CD4-positive, alpha-beta T cell treated with Interleukin-6 at 100 ng/mL for 8 hours (primary cell): Measurements from ENCODE around the gene SRRT.

Experiments
- DNase-seq: peaks from one replicate; pipeline ENCODE4 v3.0.0-alpha.2; 2020; ENCODE audit warnings: mixed read lengths, low spot score

Gene SRRT, protein sequence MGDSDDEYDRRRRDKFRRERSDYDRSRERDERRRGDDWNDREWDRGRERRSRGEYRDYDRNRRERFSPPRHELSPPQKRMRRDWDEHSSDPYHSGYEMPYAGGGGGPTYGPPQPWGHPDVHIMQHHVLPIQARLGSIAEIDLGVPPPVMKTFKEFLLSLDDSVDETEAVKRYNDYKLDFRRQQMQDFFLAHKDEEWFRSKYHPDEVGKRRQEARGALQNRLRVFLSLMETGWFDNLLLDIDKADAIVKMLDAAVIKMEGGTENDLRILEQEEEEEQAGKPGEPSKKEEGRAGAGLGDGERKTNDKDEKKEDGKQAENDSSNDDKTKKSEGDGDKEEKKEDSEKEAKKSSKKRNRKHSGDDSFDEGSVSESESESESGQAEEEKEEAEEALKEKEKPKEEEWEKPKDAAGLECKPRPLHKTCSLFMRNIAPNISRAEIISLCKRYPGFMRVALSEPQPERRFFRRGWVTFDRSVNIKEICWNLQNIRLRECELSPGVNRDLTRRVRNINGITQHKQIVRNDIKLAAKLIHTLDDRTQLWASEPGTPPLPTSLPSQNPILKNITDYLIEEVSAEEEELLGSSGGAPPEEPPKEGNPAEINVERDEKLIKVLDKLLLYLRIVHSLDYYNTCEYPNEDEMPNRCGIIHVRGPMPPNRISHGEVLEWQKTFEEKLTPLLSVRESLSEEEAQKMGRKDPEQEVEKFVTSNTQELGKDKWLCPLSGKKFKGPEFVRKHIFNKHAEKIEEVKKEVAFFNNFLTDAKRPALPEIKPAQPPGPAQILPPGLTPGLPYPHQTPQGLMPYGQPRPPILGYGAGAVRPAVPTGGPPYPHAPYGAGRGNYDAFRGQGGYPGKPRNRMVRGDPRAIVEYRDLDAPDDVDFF

DNA sequence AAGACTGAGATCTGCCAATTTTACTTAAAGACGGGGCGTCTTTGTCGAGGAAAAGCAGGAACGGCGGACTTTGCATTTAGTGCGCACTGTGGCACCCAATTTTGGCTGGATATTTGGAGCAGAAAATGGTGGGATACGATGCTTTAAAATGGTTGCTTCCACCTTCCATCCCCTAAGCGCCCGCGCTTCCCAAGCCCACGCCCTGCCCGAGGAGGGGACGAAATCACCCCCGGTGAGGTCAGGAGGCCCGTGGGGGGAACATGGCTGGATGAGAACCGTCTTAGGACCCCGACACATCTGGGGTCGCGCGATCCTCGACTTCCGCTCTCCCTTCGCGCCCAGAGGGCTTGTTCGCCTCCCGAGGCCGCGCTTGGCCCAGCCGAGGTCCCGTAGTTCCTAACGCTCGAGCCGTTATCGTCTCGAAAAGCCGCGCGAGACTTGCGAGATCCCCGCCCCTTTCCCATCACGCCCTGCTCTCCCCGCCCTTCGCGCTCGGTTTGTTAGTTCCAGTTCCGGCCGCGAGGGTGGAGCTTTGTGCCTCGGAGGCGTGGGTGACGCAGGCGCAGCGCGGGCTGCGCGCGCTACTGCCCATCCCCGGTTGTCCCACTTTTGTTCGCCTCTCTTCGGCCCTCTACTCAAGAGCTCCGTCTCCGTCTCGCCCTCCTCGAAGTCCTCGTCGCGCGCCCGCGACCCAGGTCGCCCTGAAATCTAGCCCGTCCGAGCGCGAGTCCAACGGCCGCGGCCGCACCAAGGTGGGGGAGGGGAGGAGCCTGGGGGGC is at the start of gene SRRT:
SRRT (plus strand) TSS at position 527 of the 779 bp plus-strand sequence. CDS start 488 bp downstream, outside the sequence.
- DNase-seq: peak; percentile 98

DNA sequence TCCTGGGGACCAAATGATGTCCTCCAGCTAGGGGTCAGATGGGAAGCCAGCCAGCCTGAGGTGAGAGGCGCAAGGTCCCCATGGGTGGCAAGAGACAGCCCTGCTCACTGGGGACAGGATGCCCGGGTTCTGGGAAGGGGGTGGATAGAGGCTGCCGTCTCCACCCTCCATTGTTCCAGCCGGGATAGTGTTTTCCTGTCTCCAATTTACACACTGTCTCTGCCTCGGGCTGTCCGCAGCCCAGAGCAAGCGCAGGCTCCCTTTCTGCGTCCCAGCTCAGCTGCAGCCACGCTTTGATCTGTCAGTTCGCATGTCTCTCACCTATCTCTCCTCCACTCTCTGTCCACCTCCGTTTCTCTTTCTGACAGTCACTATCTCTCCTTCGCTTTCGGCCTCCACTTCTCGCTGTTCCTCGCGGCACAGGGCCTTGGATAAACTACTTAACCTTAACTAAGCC is 49.7 kb upstream of the SRRT start:
- no peak for DNase-seq

DNA sequence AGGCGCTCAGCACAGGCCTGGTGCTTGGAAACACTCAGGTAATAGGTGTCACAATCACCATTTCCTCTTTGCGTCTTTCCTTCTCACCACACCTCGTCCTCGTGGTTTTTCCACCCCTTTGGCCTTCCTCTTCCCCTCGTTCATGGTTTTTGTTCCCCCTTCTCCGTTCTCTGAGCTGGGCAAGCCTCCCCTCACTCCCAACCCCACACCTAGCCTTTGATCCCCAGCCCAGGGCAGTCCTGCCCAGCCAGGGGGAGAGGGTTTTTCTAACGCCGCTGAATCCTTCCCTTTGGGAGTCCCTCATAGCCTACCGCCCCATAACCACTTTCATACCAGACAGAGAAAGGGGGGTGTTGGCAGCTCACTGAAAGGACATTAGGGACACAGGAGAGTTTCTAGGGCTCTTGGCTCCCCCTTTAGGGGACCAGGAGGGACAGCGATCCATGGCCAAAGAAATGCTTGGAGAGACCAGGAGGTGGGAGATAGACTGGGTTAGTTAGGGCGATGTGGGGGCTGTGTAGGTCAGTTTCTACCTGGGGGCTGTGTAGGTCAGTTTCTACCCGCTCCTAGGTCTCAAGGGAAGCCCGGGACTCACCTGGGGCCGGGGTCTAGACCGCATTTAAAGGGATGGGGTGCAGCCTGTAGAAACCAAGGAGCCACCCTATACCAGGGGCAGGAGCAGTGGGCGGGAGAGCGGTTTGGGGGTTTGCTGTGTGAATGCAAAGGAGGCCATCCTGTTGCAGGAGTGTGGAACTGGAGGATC is 49.0 kb upstream of the SRRT start:
- no peak for DNase-seq

DNA sequence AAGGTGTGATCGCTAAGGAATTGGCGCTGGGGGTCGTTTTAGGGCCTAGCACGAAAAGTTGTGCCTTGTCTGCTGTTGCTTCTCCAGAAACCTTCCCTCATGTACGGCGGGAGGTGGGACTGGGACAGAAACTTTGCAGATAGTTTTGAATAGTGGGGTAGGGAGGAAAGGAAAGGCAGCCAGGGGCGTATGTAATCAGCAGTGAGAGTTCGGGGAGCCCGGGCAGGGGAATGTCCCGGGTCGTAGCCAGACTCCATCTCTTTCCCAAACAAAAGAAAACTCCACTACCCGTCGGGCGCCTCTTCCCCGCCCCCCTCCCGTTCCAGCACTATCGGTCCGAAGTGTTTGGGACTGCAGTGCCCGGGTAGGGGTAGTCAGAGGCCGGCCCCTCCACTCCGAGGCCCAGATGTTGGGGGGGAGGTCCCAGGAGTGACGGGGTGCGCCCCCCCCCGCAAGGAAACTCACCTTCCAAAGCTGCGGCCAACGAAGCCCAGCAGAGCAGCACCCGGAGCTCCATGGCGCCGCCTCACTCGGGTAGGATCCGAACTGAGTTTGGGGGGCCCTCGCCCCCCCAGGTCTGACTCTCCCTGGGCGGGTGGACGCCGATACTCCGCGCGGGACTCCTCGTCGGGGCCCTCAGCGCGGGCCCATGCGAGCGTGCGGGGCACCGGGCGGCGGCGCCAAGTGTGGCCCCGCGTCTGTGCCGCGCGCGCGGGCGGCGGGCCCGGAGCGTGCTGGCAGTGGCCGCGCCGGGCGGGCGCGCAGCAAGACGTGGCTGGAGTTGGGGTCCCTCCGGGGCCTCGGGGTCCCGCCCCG is 48.2 kb upstream of the SRRT start:
- no peak for DNase-seq

DNA sequence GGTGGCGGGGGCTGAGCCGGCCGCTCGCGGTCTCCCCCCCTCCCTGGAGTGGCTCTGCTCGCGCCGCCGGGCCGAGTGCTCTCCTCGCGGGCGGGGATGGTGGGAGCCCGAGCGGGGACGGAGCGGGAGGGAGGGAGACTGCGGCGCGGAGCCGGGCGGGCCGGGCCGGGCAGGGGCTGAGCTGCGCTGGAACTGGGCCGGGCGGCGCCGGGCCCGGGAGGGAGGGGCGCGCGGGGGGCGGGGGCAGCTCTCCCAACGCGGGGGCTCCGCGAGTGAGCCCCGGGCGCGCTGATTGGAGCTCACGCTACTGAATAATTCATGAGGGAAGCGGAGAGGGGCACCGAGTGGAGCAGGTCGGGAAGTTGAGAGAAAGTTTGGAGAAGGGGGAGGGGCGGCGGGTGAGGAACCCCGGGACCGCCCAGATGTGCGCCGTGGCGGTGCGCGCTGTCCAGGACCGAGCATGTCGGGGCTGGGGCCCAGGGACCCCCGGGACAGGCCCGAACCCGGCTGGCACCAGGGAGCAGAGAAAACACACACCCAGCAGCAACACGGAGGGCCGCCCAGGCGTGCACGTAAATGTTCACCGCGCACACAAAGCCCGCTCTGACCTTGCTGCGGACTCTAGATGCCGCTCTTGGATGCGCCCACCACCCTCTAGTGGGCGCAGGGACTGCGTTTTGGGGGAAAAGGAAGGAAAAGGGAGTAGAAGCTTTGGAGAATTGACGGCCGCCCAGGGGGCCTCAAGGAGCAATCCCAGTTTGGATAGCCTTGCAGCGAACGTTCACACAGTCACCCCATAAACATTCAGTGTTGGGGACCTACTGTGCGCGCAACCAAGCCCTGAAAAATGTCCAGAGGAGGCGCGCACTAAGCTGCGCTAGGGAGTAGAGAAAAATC is 47.3 kb upstream of the SRRT start, which contains the start of gene EPHB4:
EPHB4 (minus strand) TSS at position 194 of the 897 bp plus-strand sequence. CDS start 493 bp downstream, outside the sequence.
- no peak for DNase-seq

DNA sequence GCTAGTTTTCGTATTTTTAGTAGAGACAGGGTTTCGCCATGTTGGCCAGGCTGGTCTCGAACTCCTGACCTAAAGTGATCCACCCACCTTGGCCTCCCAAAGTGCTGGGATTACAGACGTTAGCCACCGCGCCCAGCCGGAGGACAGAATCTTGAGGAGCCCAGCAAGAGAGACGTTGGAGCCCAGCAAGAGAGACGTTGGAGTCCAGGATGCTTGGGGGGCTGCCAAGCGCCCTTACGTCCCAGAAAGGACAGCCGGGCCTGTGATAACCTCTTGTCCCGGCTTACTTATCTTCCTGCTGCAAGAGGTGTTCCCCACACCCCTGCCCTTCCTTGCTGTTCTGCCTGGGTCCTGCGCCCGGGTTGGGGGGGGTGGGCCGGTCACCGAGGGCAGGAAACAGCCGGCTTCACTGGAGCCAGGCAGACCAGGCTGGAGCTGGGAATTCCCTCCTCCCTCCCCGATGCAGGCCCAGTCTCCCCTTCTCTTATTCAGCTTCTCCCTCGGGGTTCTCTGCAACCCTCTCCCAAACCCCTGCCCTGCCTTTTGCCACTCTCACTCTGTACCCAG is 45.7 kb upstream of the SRRT start:
- no peak for DNase-seq

DNA sequence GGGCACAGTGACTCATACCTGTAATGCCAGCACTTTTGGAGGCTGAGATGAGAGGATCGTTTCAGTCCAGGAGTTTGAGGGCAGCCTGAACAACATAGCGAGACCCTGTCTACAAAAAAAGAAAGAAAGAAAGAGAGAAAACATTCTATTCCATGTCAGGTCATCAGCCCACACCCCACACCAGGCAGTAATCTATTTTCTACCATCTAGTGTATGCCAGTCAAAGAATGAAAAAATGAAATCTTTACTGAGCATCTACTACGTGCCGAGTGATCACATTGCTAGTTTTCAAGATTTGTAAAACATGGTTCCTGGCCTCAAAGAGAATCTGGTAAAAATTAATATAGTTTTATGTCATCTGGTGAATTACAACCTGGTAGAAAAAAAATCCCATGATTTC is 44.5 kb upstream of the SRRT start:
- DNase-seq: no peak

DNA sequence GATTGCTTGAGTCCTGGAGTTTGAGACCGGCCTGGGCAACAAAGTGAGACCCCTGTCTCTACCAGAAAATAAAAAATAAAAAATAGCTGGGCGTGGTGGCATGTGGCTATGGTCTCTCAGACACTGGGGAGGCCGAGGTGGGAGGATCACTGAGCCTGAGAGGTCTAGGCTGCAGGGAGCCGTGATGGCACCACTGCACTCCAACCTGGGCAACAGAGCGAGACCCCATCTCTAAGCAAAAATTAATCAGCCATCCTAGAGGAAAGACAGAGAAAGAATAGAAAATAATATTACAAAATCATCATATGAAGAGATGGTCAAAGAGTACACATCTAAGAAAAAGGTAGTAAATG is 42.6 kb upstream of the SRRT start:
- no peak for DNase-seq

DNA sequence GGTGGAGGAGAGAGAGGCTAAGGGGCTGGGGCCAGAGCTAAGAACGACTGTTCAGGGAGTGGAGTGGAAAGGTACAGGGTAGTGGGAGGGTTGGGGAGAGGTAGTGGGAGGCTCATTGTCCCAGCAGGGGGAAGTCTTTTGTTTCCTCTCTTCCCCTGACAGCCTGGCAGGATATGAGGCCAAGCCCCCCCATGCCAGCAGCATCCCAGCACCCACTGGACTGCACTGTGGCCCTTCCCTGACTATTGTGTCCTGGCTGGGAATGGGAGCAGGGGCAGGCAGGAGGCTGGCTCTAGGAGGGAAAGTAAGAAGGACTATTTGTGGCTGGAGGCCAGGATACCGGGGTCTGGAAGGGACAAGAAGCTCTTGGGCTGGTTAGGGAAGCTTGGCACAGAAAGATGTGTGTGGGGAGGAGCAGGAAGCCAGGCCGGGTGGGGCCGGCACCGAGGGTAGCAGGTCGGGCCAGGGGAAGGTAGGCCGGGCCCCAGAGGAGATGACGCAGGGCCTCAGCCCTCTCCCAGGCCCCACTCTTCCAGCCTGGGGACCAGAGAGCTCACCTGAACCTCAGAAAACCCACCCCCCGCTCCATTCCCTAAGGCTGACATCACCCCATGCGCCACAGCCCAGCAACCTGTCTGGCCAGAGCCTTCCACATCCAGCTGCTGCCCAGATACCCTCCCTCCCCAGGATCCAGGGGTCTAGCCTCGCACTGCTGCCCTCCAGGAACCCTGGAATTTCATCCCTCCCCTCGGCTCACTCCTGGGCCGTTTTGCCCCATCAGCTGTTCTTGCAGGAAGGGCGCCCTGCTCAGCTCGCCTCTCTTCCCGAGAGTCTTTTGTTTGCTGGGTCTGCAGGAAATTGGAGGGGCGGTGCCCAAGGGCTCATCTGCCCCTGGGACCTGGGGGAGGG is 38.7 kb upstream of the SRRT start:
- no peak for DNase-seq

DNA sequence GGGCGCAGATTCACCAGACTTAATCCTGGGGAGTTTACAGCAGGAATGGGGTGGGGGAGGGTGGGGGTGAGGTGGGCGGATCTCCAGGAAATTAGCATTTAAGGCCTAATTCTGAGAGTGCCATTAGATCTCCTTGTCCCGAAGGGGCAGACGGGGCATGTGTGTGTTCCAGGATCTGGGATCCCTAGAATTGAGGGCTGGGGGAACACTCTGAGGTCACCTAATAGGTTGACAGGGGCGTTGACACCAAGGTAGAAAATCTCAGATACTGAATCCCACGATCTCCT is 38.1 kb upstream of the SRRT start:
- no peak for DNase-seq

DNA sequence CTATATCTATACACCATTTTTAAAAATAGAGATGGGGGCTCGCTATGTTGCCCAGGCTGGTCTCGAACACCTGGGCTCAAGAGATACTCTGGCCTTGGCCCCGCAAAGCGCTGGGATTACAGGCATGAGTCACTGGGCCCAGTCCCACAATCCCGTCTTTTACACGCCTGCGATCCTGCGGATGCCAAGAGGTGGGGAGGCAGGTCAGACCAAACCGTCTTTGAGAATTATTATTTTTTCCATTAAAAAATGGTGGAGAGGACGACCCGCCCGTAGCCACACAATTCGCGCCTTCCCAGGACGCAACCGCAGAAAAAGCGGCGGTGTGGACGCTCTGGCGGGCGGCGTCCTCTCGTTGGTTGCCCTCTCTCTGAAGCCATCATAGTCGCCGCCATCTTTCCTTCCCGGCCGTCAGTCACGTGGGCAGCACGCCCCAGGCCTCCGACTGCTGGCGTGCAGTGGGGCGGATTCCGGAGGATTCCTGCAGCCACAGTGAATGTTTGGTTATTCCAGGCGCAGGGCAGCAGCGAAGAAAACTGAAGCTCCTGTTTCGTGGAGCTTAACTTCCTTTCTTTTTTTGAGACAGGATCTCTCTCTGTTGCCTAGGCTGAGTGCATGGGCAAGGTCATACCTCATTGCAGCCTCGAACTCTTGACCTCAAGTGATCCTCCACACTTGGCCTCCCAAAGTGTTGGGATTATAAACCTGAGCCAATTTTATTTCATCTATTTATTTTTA is 37.6 kb upstream of the SRRT start:
- peak; percentile 78 for DNase-seq

DNA sequence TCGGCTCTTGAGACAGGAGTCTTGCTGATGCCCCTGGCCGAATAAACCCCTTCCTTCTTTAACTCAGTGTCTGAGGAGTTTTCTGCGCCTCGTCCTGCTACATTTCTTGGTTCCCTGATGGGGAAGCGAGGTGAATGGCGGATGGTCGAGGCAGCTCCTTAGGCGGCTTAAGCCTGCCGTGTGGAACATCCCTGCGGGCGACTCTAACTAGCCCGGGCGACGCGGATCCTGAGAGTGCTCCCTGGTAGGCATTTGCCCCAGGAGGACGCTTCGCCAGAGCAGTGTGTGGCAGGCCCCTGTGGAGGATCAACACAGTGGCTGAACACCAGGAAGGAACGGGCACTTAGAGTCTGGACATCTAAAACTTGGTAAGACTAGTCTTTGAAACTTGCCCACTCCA is 35.5 kb upstream of the SRRT start:
- no peak for DNase-seq

DNA sequence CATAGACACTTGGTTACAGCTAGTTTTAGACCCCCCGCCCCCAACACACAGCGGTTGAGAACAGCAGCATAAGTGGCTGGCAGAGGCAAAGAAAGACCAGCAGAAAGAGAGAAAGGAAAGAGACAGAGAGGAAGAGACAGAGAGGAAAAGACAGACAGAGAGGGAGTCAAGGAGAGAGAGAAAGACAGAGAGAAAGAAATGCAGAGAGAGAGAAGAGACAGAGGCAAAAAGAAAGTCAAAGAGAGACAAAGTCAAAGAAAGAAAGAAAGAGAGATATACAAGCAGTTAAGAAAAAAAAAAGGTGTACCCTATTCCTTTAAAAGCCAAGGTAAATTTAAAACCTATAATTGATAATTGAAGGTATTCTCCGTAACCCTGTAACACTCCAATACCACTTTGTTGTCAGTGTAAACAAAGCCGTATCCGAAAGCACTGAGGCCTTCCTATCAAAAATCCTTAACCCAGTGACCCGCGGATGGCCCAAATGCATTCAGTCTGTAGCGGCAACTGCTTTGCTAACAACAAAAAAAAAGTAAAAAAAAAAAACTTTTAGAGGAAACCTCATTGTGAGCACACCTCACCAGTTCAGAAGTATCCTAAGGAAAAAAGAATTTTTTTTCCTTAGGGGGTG is 34.3 kb upstream of the SRRT start:
- no peak for DNase-seq

DNA sequence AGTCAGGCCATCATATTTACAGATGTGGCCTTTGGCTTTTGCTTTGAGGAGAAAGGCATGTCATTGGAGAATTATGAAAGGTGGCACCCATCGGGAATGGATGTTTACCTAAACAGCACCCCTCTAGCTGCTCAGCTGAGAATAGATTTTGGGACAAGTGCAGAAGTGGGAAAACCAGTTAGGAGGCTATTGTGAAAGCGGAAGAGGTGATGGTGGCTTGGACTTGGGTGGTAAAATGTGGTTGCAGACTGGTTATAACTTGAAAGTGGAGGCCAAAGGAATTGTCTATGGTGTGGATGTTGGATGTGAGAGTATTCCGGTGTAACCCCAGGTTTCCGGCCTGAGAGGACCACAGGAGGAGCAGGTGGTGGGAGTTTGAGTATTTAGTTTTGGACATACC is 27.5 kb upstream of the SRRT start:
- DNase-seq: no peak

DNA sequence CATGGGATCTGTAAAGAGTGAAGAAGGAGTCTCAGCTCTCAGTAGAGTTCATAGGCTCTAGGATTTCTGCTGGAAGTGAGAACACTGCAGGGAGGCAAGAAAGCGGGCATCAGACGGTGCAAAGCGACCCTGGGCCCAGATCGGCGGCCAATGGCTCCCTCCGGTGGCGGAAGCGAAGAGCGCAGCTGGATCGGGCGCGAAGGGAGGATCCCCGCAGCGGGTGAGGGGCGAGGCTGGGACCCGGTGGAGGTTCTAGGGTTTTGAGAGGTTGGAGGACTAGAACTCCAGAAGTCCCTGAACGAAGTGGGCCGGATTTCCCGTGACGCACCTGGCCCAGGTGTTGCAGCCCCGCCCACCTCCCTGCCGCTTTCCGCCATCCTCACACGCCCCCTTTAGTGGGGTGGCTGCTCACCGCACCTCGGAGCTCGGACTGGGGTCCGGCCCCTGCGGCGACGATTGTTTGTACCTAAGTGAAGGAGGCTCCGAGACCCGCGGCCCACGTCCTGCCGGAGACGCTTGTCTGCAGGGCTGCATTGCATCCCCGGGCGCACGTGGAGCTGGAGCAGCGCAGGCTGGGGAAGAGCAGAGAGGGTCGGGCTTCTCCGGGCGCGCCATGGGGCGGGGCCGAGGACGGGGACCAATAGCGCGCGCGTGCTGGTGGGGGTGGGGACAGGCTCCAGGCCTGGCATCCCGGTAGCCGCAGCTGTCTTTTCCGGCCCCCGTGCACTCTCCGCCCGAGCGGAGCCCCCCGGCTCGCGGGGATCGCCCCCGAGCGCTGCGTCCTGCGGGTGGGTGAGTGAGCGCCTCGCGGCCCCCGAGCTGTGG is 22.6 kb upstream of the SRRT start, which contains the start of gene SLC12A9:
SLC12A9 (plus strand) TSS at position 666 of the 825 bp plus-strand sequence. CDS start 1,485 bp downstream, outside the sequence.
- peak; percentile 83 for DNase-seq
